Muscle layer of duodenum (tissue), 2 donors: ENCODE results near the gene TMEM200B.
"Not testable (repeated sequence)": the region's sequence is repeated elsewhere in the genome, so short reads cannot be mapped to it uniquely, and the experiment has no call there.

Experiments
- H3K27ac ChIP-seq: one replicate; pipeline ENCODE4 v1.7.0; 2013; ENCODE audit warnings: mild to moderate bottlenecking, low read length
- H3K27me3 ChIP-seq: one replicate; pipeline ENCODE4 v1.7.0; 2013; ENCODE audit warnings: low read depth, mild to moderate bottlenecking, control low read depth, low read length
- H3K36me3 ChIP-seq, 2 donors: one replicate each; pipeline ENCODE4 v1.7.0; 2013; ENCODE audit warnings: low read length in 2 of 2, control low read depth in 1 of 2, mild to moderate bottlenecking in 1 of 2; ENCODE audit not compliant: insufficient read depth in 2 of 2, control insufficient read depth in 1 of 2
- H3K4me1 ChIP-seq, 2 donors: one replicate each; pipeline ENCODE4 v1.7.0; 2013; ENCODE audit warnings: low read length in 2 of 2, mild to moderate bottlenecking in 2 of 2, control low read depth in 1 of 2, moderate library complexity in 1 of 2; ENCODE audit not compliant: insufficient read depth in 2 of 2, control insufficient read depth in 1 of 2
- H3K4me3 ChIP-seq, 2 donors: one replicate each; pipeline ENCODE4 v1.7.0; 2013; ENCODE audit warnings: low read length in 2 of 2, low read depth in 1 of 2, mild to moderate bottlenecking in 1 of 2
- H3K9me3 ChIP-seq, 2 donors: one replicate each; pipeline ENCODE4 v1.7.0; 2013; ENCODE audit warnings: low read length in 2 of 2, control low read depth in 1 of 2, mild to moderate bottlenecking in 1 of 2; ENCODE audit not compliant: control insufficient read depth in 1 of 2
- donor health status: healthy.

TMEM200B gene

DNA sequence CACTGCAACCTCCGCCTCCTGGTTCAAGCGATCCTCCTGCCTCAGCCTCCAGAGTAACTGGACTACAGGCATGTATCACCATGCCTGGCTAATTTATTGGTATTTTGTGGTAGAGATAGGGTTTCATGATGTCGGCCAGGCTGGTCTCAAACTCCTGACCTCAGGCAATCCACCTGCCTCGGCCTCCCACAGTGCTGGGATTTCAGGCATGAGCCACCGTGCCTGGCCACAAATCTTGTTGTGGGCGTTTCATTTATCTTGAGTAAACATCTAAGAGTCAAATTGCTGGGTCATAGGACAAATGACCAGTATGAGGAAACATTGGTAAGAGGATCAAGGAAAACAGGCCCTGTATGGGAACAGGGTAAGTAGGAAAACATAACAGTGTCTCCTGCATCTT, 17.9 kb downstream of the TMEM200B start:
- Histone ChIP-seq H3K4me1 (no peaks in the 10 kb centered on the region), H3K9me3 (no peaks in the 10 kb centered on the region), H3K36me3 (peaks cover 0 to 8% of the 10 kb centered on the region in 2 donors), H3K27me3 (no peaks in the 10 kb centered on the region), H3K27ac (no peak overlapping the region), H3K4me3 (no peak overlapping the region)

- H3K36me3 ChIP-seq, result peaks cover 4 to 6% of the 10 kb centered on the region in 2 donors
- H3K9me3 ChIP-seq, result no peaks in the 10 kb centered on the region
- no peaks in the 10 kb centered on the region for H3K4me1 ChIP-seq
- H3K27ac ChIP-seq, result no peak overlapping the region
- no peak overlapping the region for H3K4me3 ChIP-seq
- H3K27me3 ChIP-seq, result no peaks in the 10 kb centered on the region
These were observed 23.2 kb downstream of the TMEM200B start for GRCh38 chr1:29100487-29100886.

- Histone ChIP-seq H3K4me3 (no peak overlapping the region), H3K36me3 (peaks cover 4 to 6% of the 10 kb centered on the region in 2 donors), H3K27me3 (no peaks in the 10 kb centered on the region), H3K4me1 (no peaks in the 10 kb centered on the region), H3K9me3 (no peaks in the 10 kb centered on the region), H3K27ac (no peak overlapping the region)
These were observed 24.4 kb downstream of the TMEM200B start for GRCh38 chr1:29099286-29099685.

DNA sequence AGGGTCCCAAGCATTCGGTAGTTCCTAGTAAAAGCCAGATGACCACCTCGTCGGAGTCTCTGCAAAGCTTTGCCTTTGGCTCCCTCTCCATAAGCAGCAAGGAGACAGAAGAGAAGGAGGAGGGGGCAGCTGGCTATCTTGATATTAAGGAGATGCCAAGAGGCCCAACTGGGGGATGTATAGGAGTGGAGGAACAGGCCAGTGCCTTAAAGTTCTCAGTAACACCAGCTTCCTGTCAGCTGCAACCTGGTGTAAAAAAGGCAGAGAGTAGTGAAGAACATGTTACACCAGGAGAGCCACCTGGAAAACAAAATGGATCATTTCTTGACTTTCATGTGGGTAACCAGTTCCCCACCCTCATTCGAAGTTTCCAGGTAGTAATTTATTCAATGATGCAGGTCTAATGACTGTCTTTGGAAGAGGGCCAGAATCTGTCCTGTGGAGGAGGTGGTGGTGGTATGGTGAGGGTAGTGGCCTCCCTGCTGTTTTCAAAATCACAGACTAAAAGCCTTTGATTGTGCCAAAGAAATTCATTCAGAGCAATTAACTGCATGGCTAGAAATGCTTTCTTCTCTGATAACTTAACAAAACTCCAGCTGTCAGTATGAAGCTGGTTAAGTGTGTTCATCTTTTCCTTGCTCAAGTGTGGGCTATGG, 27.3 kb downstream of the TMEM200B start:
- Histone ChIP-seq H3K27ac (no peak overlapping the region), H3K4me1 (no peaks in the 10 kb centered on the region), H3K36me3 (peaks cover 0 to 6% of the 10 kb centered on the region in 2 donors), H3K4me3 (no peak overlapping the region), H3K9me3 (no peaks in the 10 kb centered on the region), H3K27me3 (no peaks in the 10 kb centered on the region)

DNA sequence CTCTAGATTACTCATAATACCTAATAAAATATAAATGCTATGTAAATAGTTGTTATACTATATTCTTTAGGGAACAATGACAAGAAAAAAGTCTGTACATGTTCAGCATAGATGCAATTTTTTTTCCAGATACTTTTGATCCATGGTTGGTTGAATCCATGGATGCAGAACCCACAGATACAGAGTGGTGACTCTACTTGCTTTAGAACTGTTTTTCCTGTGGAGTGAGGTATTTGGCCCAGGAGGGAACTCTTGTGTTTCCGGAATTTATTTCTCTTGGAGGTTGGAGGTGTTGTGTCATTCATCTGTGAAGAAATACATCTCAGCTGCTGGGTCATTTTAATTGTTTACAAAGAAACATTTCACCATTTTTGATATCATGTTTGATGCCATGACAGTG, 28.7 kb downstream of the TMEM200B start:
- H3K36me3 ChIP-seq, result peaks cover 0 to 6% of the 10 kb centered on the region in 2 donors
- H3K27me3 ChIP-seq, result no peaks in the 10 kb centered on the region
- H3K4me3 ChIP-seq, result no peak overlapping the region
- no peaks in the 10 kb centered on the region for H3K4me1 ChIP-seq
- no peaks in the 10 kb centered on the region for H3K9me3 ChIP-seq
- no peak overlapping the region for H3K27ac ChIP-seq

- Histone ChIP-seq H3K36me3 (peaks cover 0 to 6% of the 10 kb centered on the region in 2 donors), H3K27me3 (no peaks in the 10 kb centered on the region), H3K9me3 (no peaks in the 10 kb centered on the region), H3K4me1 (no peaks in the 10 kb centered on the region), H3K4me3 (no peak overlapping the region), H3K27ac (no peak overlapping the region)
These were observed 29.3 kb downstream of the TMEM200B start for GRCh38 chr1:29094433-29094832.

GRCh38 chr1:29092704-29093103, 31.0 kb downstream of the TMEM200B start:
- H3K27me3 ChIP-seq, H3K4me1 ChIP-seq, H3K27ac ChIP-seq, H3K36me3 ChIP-seq, H3K4me3 ChIP-seq, H3K9me3 ChIP-seq: not testable (repeated sequence)

DNA sequence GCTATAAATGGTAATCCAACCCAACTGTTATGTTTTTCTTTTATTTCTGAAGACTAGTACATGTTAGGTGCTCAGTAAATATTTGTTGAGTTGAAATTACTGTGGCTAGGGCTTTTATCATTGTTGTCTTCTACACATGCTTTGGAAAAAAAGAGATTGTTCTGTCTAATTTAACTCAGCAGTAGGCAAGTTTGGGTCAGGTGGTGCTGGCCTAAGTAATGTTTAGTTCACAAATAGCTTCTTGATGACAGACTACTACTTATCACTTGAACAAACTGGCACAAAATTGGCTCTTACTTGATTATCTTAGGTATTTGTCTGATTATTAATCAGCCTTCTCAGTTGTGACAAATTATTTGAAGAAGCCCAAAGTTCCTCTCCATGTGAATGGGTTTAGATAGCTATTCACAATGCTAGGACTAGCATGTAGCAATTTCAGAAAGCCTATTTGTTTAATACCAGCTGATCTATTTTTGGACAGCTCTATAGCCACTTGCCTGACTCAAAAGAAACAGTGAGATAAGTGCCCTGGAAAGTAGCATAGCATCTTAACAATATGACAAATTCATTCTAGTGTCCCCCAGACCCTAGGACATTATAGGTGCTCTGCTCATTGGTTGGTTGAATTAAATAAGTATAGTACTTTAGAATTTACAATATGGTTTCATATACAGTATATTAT, 32.6 kb downstream of the TMEM200B start:
- Histone ChIP-seq H3K27ac (no peak overlapping the region), H3K4me3 (no peak overlapping the region), H3K9me3 (no peaks in the 10 kb centered on the region), H3K4me1 (no peaks in the 10 kb centered on the region), H3K27me3 (no peaks in the 10 kb centered on the region), H3K36me3 (no peaks in the 10 kb centered on the region)

DNA sequence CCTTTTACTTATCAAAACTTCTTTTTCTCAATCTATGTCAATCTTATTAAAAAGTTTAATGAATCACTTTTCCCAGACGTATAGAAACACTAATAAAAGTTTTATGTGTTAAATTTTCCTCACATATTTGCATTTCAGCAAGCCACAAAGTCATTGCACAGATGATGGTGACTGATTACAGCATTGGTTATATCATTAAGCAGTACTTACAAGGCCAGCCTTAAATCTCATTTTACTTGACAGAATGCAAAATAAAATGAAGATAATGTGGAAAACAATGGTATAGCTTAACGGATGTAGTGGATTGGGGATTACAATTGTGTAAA, 39.5 kb downstream of the TMEM200B start:
- no peak overlapping the region for H3K27ac ChIP-seq
- no peaks in the 10 kb centered on the region for H3K36me3 ChIP-seq
- H3K4me3 ChIP-seq, result no peak overlapping the region
- H3K27me3 ChIP-seq, result no peaks in the 10 kb centered on the region
- no peaks in the 10 kb centered on the region for H3K9me3 ChIP-seq
- H3K4me1 ChIP-seq, result no peaks in the 10 kb centered on the region

DNA sequence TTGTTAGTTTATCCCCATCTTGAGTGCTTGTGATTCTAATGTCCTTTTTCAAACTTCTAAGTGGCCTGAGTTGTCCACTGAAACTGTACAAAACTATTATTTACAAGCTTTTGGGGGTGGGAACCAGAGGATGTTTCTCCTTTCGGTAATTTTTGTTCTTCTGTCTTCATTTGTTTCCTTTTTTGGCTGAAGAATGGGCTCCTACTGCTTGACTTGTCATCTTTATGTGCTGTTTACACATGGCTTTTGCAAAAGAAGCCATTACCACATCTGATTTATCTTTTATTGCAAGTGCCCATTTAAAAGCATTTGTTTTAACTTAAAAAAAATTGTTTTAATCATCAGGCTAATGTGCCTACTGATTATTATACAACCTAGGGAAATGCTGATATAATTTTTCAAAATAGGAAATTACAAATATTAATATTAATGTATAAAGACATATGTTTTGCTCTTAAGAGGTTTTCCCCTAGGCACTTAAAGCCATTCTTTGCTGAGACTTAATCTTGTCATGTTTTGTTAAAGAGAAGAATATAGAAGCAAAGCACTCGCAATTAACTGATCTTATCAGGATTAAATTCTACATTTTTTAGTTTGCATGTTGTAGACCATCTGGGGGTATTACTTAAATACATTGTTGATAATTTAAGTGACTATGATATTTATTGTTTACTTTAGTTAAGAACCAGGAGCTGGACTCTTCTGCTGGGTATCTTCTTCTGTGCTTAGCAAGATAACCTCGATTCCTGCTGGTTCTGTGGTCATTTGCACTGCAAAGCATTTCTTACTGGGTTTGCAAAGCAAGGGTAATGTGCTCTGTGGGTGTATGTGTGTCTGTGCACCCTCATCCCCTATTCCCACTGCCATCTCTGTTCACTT, 40.1 kb downstream of the TMEM200B start:
- H3K27ac ChIP-seq, result no peak overlapping the region
- H3K36me3 ChIP-seq, result no peaks in the 10 kb centered on the region
- H3K27me3 ChIP-seq, result no peaks in the 10 kb centered on the region
- H3K4me1 ChIP-seq, result no peaks in the 10 kb centered on the region
- no peak overlapping the region for H3K4me3 ChIP-seq
- no peaks in the 10 kb centered on the region for H3K9me3 ChIP-seq

DNA sequence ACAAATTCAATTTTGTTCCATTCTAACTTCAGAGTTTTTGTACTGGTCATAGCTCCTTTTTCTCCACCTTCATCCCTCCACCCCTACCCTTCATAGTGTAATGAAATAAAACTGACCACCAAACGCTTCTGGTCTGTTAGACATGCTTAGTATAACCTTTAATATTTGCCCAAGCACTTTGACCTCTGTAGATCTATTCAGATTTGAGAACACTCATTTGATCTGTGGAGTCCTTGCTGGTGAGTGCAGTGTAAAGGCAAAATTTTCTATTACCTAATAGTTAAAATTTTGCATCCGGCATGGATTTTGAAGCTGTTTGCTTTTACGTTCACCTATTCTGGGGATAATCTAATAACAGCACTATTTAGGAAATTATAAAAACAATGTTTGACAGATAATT, 41.2 kb downstream of the TMEM200B start:
- H3K4me3 ChIP-seq, result no peak overlapping the region
- no peaks in the 10 kb centered on the region for H3K4me1 ChIP-seq
- H3K9me3 ChIP-seq, result no peaks in the 10 kb centered on the region
- H3K36me3 ChIP-seq, result no peaks in the 10 kb centered on the region
- H3K27ac ChIP-seq, result no peak overlapping the region
- no peaks in the 10 kb centered on the region for H3K27me3 ChIP-seq
